Posterior cingulate gyrus (tissue), 11 donors: Measurements from ENCODE around the gene RIBC1.
"Not testable (repeated sequence)": the region's sequence is repeated elsewhere in the genome, so short reads cannot be mapped to it uniquely, and the experiment has no call there.

ENCODE experiments used
- DNase-seq, 10 donors: peaks; one replicate each; pipeline versions ENCODE4 v3.0.0 to v3.0.0-alpha.2; 2020 to 2021; ENCODE audit warnings: mixed read lengths in 3 of 10
- intact Hi-C: fragments of 100-400 bp; cut with DNase I; formaldehyde crosslinking; loops from one replicate; pipeline ENCODE4 v1.15.1; 2023

Gene RIBC1

DNA sequence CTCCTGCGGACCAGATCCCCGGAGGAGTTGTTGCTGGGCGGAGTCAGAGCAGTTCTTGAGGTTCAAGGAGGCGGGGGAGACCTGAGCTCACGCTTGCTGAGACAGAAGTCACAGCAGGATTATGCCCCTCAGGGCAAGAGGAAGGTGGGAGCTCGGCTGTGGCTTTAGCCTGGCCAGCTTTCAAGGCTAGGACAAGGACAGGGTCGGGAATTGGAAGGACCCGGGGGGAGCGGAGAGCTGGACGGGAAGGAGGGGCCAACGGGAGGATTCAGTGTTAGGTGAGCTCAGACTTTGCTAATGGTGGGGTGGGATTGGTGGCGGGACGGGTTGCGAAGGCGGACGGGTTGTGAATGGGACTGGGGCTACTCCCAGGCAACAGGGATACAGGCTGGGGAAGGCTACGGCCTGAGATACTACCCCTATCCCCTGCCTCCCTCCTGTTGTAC is at the start of gene RIBC1:
RIBC1 (plus strand) TSS at position 13 of the 446 bp plus-strand sequence. CDS start 3,404 bp downstream, outside the sequence.
- no peak for DNase-seq
- intact Hi-C loops: no loop called here

DNA sequence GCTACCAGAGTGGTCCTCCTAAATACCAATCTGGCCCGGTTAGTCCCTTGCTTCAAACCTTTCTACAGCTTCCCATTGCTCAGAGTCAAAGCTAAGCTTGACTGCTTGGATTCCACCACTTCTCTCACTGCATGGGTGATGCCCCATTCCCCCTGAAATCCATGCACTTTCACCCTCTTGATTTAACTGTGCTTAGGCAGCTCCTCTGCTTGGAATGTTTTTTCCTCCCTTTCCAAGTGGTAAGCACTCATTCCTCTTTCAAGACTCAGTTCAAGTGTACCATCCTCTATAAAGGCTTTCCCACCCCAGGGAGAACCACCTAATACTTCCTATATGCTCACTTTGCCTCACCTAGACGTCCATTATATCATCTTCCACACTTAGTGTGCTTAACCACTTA is 49.4 kb upstream of the RIBC1 start:
- intact Hi-C loops: no loop called here
- no peak for DNase-seq

DNA sequence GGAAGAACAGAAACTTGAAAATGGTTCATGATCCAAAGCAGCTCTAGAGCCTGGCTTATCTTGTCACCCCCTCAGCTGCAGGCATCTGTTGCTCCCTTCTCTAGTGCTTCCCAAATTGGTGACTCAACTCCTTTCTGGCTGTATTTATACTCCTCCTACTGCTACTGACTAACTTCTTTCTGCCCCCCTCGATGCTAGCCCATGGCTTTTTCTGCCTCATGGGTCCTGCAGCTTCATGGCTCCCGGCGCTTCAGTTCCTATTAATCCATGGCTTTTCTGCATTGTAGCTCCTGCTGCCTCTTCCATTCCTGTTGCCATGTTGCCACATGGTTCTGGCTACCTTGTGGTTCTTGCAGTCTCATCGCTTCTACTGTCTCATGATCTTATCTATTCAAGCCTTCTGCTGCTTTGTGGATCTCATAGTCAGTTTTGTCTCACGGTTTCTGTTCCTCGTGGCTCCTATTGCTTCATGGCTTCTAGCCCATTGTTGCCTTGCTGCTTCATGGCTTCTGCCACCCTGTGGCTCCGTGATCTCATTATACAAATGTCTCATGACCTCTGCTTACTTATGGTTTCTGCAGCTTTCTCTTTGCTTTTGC is 48.4 kb upstream of the RIBC1 start:
- intact Hi-C loops: no loop called here
- DNase-seq: peak in 1 of 10 donors; percentile 7

DNA sequence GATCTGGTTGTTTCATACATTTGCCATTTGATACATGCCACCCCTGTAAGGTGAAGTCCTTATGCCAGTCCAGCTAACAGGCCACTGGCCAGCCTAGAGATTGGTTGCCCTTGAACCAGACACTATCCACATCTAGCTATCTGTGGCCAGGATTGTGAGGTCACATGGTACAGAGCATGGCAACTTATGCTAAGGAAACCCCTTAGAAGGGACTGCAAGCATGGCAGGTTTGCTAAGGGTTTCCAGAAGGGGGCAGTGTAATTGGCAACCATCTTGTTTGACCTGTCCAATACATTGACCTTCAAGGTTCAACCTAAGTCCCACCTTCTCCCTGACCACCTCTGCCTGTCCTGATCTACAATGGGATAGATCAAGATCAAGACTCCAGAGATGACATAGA is 47.8 kb upstream of the RIBC1 start:
- no peak for DNase-seq
- intact Hi-C loops: no loop called here

DNA sequence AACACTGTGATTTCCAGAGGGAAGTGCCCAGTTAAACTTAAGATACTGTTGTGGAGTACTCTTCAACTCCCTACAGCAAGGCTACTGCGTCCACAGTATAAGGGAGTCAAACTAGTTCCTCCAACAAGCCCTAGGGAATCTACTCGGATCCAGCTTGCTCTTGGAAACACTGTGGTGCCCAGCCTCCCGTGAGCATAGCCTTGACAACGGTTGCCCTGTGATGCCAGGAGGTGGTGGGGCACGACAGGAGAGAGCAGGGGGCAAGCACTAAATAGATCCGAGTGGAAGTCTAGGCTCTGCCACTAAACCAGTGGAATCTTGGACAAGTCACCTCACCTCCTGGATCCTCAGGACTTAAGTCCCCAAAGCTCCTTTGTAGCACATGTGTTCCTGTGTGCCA is 45.8 kb upstream of the RIBC1 start:
- DNase-seq: no peak
- intact Hi-C loops: no loop called here

DNA sequence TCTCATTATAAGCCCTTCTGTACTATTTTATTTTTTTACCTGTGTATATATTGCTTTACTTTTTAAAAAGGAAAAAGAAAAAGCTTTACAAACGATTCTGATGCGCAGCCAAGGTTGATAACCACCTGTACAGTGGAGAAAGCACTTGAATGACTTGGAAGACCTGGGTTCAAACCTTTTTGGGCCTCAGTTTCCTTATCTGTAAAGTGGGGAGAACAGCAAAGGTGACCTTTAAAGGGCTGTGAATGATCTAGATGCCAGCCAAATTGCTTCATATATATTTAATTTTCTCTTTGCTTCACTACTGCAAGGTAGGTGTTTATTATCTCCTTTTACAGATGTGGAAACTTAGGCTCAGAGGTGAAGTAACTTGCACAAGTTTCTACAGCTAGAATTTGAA is 45.2 kb upstream of the RIBC1 start:
- DNase-seq: no peak

DNA sequence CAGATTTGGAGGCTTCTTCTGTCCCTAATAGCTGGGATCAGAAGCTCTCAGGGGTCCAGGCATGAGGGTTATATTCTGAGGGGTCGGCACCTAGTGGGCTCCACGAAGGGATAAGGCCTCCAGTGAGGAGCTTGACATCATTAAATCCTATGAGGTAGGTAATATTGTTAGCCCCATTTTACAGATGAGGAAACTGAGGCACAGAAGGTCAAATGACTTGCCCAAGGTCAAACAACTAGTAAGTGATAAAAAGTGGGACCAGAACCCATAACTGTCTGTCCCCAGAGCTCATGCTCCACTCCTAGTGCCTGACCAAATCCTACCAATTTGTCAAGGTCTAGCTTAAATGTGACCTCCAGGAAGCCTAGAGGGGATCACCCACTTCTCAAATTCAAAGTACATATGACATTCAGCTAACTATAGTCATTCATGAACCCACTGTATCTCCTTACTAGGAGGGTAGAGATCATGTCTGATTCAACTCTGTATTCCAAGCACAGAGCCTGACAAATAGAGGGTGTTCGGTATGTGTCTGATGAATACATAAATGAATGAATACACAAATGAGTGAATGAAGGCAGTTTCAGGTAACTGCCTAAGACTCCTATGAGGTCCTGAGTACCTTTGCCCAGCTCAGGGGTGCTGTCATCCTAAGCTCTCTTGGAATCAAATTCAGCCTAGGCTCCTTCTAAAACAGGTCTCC is 43.5 kb upstream of the RIBC1 start:
- intact Hi-C loops: no loop called here
- DNase-seq: no peak

More for the DNA sequence above, 45.2 kb upstream of the RIBC1 start:
- intact Hi-C loops: no loop called here

DNA sequence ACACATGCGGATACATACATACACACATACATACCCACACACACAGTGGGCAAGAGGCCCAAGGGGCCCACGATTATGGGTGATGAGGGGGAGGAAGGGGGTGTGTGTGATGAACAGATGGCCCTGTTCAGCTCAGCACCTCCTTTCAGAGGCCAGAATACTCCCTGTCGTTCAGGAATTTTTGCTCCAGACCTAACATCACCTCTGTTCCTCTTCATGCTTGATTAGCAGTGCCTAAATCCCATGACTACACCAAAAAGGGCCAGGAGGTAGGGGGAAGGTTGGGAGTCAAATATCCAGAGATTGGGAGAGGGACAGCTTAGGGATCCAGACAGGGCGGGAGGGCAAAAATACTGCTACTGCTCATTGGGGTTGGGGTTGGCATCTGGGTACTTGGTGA is 42.9 kb upstream of the RIBC1 start:
- intact Hi-C loops: no loop called here
- no peak for DNase-seq

DNA sequence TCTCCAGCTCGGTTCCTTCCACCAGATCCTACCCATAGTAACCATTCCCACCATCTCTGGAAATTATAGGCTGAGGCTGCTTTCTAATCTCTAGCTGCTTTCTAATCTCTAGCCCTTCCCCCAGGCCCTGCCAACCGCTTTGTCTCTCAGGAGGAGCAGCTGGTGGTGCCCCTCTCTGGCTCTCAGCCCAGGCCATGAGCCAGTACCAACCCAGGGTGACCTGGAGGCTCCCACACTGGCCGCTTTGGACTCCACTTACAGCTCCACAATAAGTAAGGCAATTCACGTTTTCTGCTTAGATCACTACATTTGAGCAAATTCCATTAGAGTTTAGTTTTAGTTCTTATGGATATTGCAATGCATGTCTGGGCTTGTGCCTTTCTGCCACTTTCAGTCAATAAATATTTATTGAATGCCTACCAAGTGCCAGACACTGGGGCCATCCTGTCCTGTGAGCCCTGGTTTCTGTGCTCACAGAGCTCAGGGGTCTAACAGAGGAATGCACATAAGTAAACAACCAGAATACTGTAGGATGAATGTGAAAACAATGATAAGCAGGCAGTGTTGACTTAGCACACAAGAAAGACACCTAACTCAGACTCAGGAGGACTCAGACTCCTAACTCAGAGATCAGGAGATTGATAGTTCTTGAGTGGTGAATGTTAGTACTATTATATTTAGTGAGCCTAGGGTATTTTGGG is 39.1 kb upstream of the RIBC1 start:
- DNase-seq: no peak
- intact Hi-C loops: no loop called here

DNA sequence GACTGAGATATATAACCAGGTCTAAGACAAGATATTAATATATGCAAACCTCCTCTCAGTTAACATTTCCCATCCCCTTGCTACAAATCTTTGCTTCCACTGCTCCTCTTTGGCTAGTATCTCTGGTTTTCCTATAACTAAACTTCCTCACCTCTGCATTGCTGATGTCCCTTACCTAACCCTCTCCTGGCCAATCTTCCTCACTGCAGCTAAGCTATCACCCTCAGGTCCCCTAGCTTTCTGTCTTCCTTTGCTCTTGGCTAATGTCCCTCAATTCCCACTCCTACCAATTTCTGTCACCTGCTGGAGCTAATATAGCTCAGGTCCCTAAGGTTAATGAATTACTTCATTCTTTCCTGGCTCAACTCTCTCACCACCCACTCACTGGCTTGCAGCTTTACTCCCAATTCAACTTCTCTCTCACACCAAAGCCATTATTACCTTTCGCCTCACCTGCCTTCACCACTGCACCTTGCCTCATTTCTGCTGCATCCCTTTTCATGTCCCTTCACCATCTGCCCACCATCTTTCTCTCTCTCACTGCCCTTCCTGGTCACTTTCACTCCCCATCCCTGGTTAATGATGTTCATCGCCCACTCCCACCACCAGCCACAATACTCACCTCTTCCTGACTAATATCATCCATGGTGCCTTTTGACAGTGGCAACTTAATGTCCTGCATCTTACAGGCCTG is 26.9 kb upstream of the RIBC1 start:
- intact Hi-C loops: no loop called here
- DNase-seq: no peak

DNA sequence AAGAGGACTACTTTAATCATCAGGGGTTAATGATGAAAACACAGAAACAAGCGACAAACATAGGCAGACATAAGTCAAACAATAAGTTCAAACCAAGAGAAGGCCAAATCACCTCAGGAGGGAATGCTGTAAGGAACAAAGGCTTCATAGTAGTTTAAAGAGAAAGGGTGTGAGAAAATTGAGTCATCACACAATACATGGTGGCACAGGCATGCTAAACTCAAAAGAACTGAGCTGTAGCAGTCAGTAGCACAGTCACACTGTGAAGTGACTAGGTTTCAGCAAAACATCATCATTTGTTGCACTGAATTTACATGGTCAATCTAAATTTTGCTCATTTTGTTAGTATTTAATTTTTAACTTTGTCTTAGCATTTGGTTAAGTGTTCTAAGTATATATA is 24.5 kb upstream of the RIBC1 start:
- intact Hi-C loops: no loop called here
- DNase-seq: no peak

DNA sequence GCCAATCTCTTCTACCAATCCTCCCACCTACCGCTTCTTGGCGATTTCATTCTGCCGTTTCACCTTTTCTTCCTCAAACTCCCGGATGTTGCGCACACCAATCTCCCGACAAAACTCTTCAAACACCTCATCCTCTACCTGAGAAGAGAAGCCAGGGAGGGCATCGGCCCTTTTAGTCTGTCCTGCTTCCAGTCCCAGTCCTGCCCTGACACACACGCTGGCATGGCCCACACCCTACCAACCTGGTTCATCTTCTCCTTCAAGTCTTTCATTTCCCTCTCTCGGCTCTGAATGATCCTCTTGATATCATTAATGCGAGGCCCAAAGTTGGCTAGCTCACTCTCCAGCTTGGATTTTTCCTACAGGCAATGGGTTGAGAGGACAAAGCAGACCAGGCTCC is 19.1 kb upstream of the RIBC1 start:
- intact Hi-C loops: no loop called here
- DNase-seq: no peak

DNA sequence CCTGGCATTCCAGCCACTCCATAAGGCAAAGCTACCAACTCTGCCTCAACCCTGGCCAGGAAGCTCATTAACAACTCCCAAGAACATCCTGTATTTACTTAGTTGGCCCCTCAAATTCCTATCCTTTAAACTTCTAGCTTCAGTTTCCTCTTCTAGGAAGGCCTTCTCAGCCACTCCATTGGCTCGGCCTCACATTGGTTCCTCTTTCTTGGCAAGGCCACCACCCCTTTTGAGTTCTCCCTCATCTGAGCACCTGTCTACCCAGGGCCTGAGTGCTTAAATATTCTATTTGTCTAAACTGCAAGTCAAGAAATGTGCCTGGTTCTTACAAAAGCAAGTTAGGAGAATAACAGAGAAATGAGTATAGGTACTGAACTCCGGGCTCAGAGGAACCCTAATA is 10.2 kb upstream of the RIBC1 start:
- intact Hi-C loops: no loop called here
- DNase-seq: no peak

DNA sequence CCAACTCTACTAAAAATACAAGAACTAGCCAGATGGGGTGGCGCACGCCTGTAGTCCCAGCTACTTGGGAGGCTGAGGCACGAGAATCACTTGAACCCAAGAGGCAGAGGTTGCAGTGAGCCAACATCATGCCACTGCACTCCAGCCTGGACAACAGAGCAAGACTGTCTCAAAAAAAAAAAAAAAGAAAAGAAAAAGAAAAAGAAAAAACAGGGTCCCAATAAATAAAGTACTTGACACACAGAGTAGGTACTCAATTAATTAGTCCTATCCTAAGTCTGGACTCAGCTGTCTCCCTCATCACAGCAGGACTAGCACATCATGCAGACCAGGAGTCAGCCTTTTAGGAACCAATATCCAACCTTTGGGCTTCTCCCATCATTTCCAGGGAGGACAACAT is 2.3 kb upstream of the RIBC1 start:
- DNase-seq, intact Hi-C loops: not testable (repeated sequence)

DNA sequence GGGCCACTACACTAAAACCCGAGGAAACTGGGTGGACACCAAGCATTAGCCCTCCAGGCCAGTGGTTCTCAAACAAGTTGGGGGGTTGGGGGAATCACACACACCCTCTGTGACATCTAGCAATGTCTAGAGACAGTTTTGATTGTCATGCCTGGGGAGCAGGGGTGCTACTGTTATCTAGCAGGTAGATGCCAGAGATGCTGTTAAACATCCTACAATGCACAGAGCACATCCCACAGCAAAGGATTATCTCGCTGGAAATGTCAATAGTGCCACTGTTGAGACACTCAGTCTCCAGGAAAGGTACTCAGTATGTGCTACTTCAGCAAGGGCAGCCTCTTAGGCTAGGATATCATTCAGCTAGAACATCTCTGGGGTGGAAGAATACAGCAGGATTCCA is 1.5 kb upstream of the RIBC1 start:
- intact Hi-C loops: no loop called here
- no peak for DNase-seq

DNA sequence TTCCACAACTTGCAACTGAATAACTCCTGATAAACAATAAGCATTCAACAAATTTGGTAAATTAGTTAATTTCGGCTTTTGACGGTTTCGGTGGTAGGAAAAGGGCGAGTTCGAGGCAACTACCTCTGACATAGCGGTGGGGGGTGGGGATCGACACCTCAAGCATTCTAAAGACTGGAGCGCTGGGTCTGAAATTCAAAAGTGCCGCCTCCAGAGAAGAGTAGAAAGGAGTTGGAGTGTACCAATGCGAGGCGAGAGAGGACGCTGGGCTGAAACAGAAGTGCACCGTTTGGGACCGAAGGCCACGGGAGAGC is 944 bp upstream of the RIBC1 start:
- intact Hi-C loops: no loop called here
- no peak for DNase-seq

DNA sequence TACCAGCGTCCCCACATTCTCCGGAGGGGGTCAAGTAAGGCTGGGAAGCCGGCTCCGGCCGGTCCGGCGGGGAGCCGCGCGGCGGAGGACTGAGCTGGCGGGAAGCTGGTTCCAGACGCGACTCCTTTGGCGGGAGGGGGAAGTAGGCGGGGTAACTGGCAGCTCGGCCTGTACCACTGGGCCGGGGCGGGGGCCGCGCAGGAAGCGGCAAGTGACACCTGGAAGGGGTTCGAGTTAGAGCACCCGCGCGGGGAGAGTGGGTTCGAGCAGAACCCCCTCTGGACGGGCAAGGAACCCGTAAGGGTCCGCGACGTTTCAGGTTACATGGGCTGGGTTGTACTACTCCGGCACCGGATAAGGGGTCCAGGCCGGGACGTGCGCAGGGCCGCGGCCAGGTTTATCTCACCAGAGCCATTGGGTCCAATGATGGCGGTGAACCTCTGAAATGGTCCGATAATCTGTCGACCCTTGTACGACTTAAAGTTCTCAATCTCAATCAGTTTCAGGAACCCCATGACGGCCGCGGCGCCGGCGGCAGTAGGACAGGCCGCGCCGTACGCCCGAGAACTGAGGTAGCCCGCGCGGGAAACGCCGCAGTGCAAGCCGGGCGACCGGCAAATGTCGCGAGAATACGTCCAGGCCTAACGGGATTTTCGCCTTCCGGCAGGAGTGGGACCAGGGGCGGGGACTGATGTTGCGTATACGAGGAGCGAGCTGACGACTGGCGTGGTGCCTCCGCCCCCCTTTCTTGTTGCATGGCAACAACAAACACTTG is 400 bp upstream of the RIBC1 start, which contains the start of gene SMC1A:
SMC1A (minus strand) TSS at position 569 of the 775 bp plus-strand sequence; CDS start at position 515, 54 bp downstream.
- intact Hi-C loops: no loop called here
- DNase-seq: peak; percentile 87 to 100 (median 98)

DNA sequence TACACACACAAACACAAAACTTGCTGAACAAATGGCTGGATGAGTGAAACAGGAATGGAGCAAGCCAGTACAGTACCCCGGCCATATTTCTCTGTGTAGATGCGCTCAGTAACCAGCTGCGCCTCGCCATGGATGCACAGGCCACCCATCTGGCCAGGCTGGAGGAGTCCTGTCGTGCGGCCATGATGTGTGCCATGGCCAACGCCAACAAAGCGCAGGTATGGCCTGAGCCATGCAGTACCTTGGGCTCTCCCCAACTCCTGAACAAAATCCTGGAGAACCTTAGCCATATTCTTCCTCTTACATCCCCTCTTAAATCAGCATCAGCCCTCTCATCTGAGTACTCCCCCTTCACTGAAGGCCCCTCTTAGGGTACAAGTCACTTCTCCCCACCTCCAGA is 7.1 kb downstream of the RIBC1 start:
- peak in 2 of 10 donors; percentile 24 to 52 for DNase-seq
- intact Hi-C loops: no loop called here

DNA sequence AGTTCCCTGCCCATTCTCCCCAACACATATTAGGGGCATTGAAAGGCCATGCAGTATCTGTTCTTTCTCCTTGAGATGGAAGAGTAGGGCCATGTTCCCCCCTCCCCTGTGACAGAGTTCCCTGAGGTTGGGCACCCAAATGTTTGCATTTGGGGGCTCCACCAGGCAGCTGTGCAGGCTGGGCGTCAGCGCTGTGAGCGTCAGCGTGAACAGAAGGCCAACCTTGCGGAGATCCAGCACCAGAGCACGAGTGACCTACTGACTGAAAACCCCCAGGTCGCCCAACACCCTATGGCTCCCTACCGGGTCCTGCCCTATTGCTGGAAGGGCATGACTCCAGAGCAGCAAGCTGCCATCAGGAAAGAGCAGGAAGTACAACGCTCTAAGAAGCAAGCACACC is 7.6 kb downstream of the RIBC1 start:
- intact Hi-C loops: no loop called here
- DNase-seq: peak in 1 of 10 donors; percentile 36
